AG10803 (cell line): ENCODE measurements around the gene JARID2.
"Not testable (repeated sequence)": the region's sequence is repeated elsewhere in the genome, so short reads cannot be mapped to it uniquely, and the experiment has no call there.

Source experiments
- DNase-seq: peaks from one replicate; pipeline ENCODE4 v3.0.0; 2010; ENCODE audit warnings: low read depth
- H3K4me3 ChIP-seq: 2 replicates; pipeline ENCODE4 v1.5.1; 2011; ENCODE audit warnings: mild to moderate bottlenecking, low read length, control low read depth
- CTCF ChIP-seq: conservative IDR thresholded peaks from 2 replicates; pipeline ENCODE4 v1.5.1; 2011; ENCODE audit warnings: mild to moderate bottlenecking, low read length, control low read depth, inconsistent platforms

Gene JARID2

DNA sequence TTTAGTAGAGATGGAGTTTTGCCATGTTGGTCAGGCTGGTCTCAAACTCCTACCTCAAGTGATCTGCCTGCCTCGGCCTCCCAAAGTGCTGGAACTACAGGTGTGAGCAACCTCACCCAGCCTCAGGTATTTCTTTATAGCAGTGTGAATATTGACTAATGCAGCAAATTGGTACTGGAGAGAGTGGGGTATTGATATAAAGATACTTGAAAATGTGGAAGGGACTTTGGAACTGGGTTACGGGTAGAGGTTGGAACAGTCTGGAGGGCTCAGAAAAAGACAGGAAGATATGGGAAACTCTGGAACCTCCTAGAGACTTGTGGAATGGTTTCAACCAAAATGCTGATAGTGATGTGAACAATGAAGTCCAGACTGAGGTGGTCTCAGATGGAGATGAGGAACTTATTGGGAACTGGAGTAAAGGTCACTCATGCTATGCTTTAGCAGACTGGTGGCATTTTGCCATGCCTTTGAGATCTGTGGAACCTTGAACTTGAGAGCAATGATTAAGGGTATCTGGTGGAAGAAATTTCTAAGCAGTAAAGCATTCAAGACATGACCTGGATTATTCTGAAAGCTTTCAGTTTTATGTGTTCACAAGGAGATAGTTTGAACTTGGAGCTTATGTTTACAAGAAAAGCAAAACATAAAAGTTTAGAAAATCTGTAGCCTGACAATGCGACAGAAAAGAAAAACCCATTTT lies 289.8 kb downstream of the JARID2 start:
- DNase-seq, result no peak
- no peak for TF ChIP-seq CTCF
- no peak overlapping the region for H3K4me3 ChIP-seq

- peak; percentile 31 for DNase-seq
- no peak for TF ChIP-seq CTCF
- H3K4me3 ChIP-seq, result no peak overlapping the region
These were observed 290.5 kb downstream of the JARID2 start for GRCh38 chr6:15536198-15536955.

- no peak for TF ChIP-seq CTCF
- DNase-seq, result no peak
- no peak overlapping the region for H3K4me3 ChIP-seq
These were observed 292.2 kb downstream of the JARID2 start for GRCh38 chr6:15538106-15538505.

DNA sequence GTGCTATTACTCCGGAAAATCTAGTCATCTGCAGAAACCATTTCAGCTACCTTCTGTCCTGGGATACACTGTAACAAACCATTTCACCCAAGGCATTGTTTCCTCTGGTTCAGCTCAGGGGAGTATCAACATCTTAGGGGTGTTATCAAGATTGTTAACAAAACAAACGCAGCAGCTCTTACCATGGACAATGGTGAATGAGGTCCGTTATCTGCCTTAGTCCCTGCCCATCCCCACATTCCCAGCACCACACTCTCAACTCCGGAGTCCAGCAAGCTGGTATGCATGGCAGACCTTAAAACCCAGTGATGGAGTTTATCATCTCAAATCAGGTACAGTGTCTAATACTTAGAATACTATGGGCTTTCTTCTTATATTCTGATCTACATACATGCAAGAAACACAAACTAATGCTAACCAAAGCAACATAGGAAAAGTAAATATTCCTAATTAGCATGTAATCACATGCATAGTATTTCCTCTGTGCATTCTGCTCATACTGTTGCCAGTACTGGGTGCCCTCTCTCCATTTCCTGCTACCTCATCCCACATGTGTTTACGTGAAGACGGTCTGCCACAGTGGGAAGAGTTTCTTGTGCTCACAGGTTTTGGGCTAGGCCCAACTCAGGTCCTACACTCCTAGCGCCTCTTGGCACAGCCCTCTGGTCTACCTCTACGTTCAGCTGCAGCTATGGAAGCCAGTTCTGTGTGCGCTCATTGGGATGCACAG lies 293.1 kb downstream of the JARID2 start:
- TF ChIP-seq CTCF, result no peak
- no peak for DNase-seq
- H3K4me3 ChIP-seq, result no peak overlapping the region

GRCh38 chr6:15539722-15540270 lies 293.9 kb downstream of the JARID2 start:
- no peak for TF ChIP-seq CTCF

GRCh38 chr6:15543332-15543917 lies 297.6 kb downstream of the JARID2 start:
- not testable (repeated sequence) for DNase-seq, H3K4me3 ChIP-seq

More at GRCh38 chr6:15539722-15540270, 293.9 kb downstream of the JARID2 start:
- no peak for DNase-seq
- H3K4me3 ChIP-seq, result no peak overlapping the region

DNA sequence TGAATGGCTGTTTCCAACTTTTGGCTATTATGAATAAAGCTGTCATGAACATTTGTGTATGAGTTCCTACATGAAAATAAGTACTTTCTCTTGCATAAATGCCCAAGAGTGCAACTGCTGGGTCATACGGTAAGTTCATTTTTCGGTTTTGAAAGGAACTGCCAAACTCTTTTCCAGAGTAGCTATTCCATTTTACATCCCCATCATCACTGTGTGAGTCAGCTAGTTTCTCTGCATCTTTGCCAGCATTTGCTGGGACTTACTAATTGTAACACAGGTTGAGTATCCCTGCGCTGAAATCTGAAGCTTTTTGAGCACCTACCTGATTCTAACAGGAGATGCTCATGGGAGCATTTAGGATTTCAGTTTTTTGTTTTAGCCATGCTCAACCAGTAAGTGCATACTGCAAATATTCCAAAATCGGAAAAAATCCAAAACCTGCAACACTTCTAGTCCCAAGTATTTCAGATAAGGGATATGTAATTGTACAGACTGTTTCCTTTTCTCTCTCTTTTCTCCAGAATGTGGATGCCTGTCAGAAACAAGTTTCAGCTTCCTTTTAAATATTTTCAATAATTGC lies 298.5 kb downstream of the JARID2 start:
- DNase-seq, result peak; percentile 12
- H3K4me3 ChIP-seq, result no peak overlapping the region
- TF ChIP-seq CTCF, result no peak
